A673 (cell line): Measurements from ENCODE around the gene WDR18. TPM values are rescaled to one million over a fixed set of nuclear protein-coding genes. Genes with fewer than 3 reads are reported as not detected.

ENCODE experiments used
- BruUV-seq: library from RNA; stranded (reverse); fragments of 400-500 nt; replicated peaks from 2 replicates; lab custom pipeline; 2021; lab: Mats Ljungman, UMichigan
- CTCF ChIA-PET: fragments of 300-600 bp; sonication (Branson Sonifier 250); formaldehyde crosslinking; loops from one replicate; lab custom pipeline; 2022; ENCODE audit warnings: antibody characterized with exemption; lab: Charles Lee
- POLR2A ChIA-PET: fragments of 300-600 bp; sonication (Branson Sonifier 250); formaldehyde crosslinking; loops from one replicate; lab custom pipeline; 2022; ENCODE audit warnings: antibody characterized with exemption; ENCODE audit not compliant: low non-redundant PET; lab: Charles Lee
- DNase-seq: peaks from one replicate; pipeline ENCODE4 v3.0.0-alpha.2; 2015; ENCODE audit warnings: low spot score
- H3K27ac ChIP-seq: fragments of 200-600 bp; sonication (generic); 2 replicates; pipeline ENCODE4 v1.5.1; 2016; ENCODE audit warnings: mixed run types, low read depth, mild to moderate bottlenecking, mixed read lengths, antibody characterized with exemption, low read length; ENCODE audit not compliant: poor library complexity, severe bottlenecking
- H3K27me3 ChIP-seq: fragments of 200-600 bp; sonication (generic); replicated peaks from 2 replicates; pipeline ENCODE4 v1.6.1; 2017; ENCODE audit warnings: mixed run types, low read depth, mild to moderate bottlenecking, mixed read lengths, antibody characterized with exemption, low read length; ENCODE audit not compliant: insufficient read depth, poor library complexity
- H3K36me3 ChIP-seq: fragments of 200-600 bp; sonication (generic); 2 replicates; pipeline ENCODE4 v1.6.1; 2016; ENCODE audit warnings: mixed run types, mild to moderate bottlenecking, mixed read lengths, antibody characterized with exemption, low read length; ENCODE audit not compliant: insufficient read depth, poor library complexity, severe bottlenecking
- H3K4me1 ChIP-seq: fragments of 200-600 bp; sonication (generic); 2 replicates; pipeline ENCODE4 v1.6.1; 2017; ENCODE audit warnings: mixed run types, mild to moderate bottlenecking, mixed read lengths, antibody characterized with exemption, low read length; ENCODE audit not compliant: insufficient read depth, poor library complexity, severe bottlenecking
- H3K4me3 ChIP-seq: fragments of 200-600 bp; sonication (generic); 2 replicates; pipeline ENCODE4 v1.5.1; 2016; ENCODE audit warnings: low read depth, mixed run types, mild to moderate bottlenecking, mixed read lengths, low read length; ENCODE audit not compliant: poor library complexity, severe bottlenecking
- H3K9me3 ChIP-seq: fragments of 200-600 bp; sonication (generic); 2 replicates; pipeline ENCODE4 v1.6.1; 2016; ENCODE audit warnings: mixed run types, low read depth, mild to moderate bottlenecking, mixed read lengths, antibody characterized with exemption, low read length; ENCODE audit not compliant: poor library complexity, severe bottlenecking
- CTCF ChIP-seq: fragments of 300-800, 200-600 bp; sonication (generic); conservative IDR thresholded peaks from 2 replicates; pipeline ENCODE4 v1.5.1; 2017; ENCODE audit warnings: low read depth, mild to moderate bottlenecking, antibody characterized with exemption, low read length, moderate library complexity, mixed read lengths
- EZH2 ChIP-seq: fragments of 200-600 bp; sonication (generic); IDR thresholded peaks from 2 replicates; pipeline ENCODE4 v1.6.1; 2017; ENCODE audit warnings: borderline replicate concordance, low read depth, mild to moderate bottlenecking, mixed read lengths, antibody characterized with exemption, low read length; ENCODE audit not compliant: poor library complexity, severe bottlenecking
- intact Hi-C: fragments of 100-400 bp; cut with micrococcal nuclease; formaldehyde crosslinking; loops from one replicate; pipeline ENCODE4 v1.10.0; 2022; ENCODE audit not compliant: unreplicated experiment
- total RNA-seq: library from RNA; stranded (reverse); gene quantifications from 2 replicates; pipeline ENCODE4 v1.2.3, GENCODE V29; 2021

Gene WDR18
- total RNA-seq, 1 experiment from 2014 or later, result 109 TPM

- intact Hi-C loops, result no loop called here
- TF ChIP-seq CTCF, result no peak
- TF ChIP-seq EZH2, result no peak
- BruUV-seq, result no TSS peak
- Histone ChIP-seq H3K27ac (no peak overlapping the region), H3K4me3 (no peak overlapping the region), H3K4me1 (peaks cover 13% of the 10 kb centered on the region), H3K27me3 (no peaks in the 10 kb centered on the region), H3K36me3 (peaks cover 20% of the 10 kb centered on the region), H3K9me3 (no peaks in the 10 kb centered on the region)
- ChIA-PET CTCF (no interaction called here), POLR2A (no interaction called here)
- DNase-seq, result no peak
Observed at GRCh38 chr19:986083-986482, 1.9 kb downstream of the WDR18 start.

GRCh38 chr19:988081-988480 is 3.9 kb downstream of the WDR18 start:
- POLR2A ChIA-PET, result interaction anchor here (0.6 kb wide), 1 partner anchor 121 kb away, joined by 9 read pairs; no protein-coding TSS in a partner anchor
- no TSS peak for BruUV-seq
- intact Hi-C loops, result no loop called here
- CTCF ChIA-PET, result no interaction called here
- no peak overlapping the region for H3K4me3 ChIP-seq
- DNase-seq, result no peak
- H3K27me3 ChIP-seq, result no peaks in the 10 kb centered on the region
- TF ChIP-seq EZH2, result no peak
- TF ChIP-seq CTCF, result no peak
- no peaks in the 10 kb centered on the region for H3K9me3 ChIP-seq
- peaks cover 7% of the 10 kb centered on the region for H3K4me1 ChIP-seq
- H3K36me3 ChIP-seq, result peaks cover 29% of the 10 kb centered on the region
- H3K27ac ChIP-seq, result no peak overlapping the region

GRCh38 chr19:988510-988909 is 4.4 kb downstream of the WDR18 start:
- no peak for DNase-seq
- ChIA-PET POLR2A (no interaction called here), CTCF (no interaction called here)
- BruUV-seq, result no TSS peak
- H3K36me3 ChIP-seq, result peaks cover 32% of the 10 kb centered on the region
- no peaks in the 10 kb centered on the region for H3K9me3 ChIP-seq
- H3K4me3 ChIP-seq, result no peak overlapping the region
- TF ChIP-seq CTCF, result no peak
- TF ChIP-seq EZH2, result no peak
- no peak overlapping the region for H3K27ac ChIP-seq
- intact Hi-C loops, result no loop called here
- peaks cover 7% of the 10 kb centered on the region for H3K4me1 ChIP-seq
- no peaks in the 10 kb centered on the region for H3K27me3 ChIP-seq
